ENCODE results near the gene FEM1B.

FEM1B gene

GRCh38 chr15:68283401-68283800, 5.9 kb downstream of the FEM1B start:
- Histone ChIP-seq H3K27me3 (ENCODE audit: control insufficient read depth in 2 of 2, insufficient read depth in 2 of 2, low read length in 2 of 2) (no peaks in the 10 kb centered on the region), H3K27ac (ENCODE audit: low read depth in 2 of 2, low read length in 2 of 2) (no peak overlapping the region), H3K9ac (ENCODE audit: low read depth in 1 of 2, low read length in 2 of 2) (no peak overlapping the region), H3K4me3 (ENCODE audit: low read length in 2 of 2) (no peak overlapping the region), H3K36me3 (ENCODE audit: control insufficient read depth in 2 of 2, insufficient read depth in 2 of 2, low read length in 2 of 2) (peaks cover 5 to 21% of the 10 kb centered on the region in 2 donors), H3K9me3 (ENCODE audit: control insufficient read depth in 2 of 2, low read length in 2 of 2) (no peaks in the 10 kb centered on the region), H3K4me1 (ENCODE audit: control insufficient read depth in 2 of 2, insufficient read depth in 2 of 2, low read length in 2 of 2) (peaks cover 17 to 24% of the 10 kb centered on the region in 2 donors)

GRCh38 chr15:68284616-68285258, 7.2 kb downstream of the FEM1B start:
- no peak overlapping the region for H3K9ac ChIP-seq (ENCODE audit: low read depth in 1 of 2, low read length in 2 of 2)
- H3K36me3 ChIP-seq (ENCODE audit: control insufficient read depth in 2 of 2, insufficient read depth in 2 of 2, low read length in 2 of 2) = peaks cover 9 to 27% of the 10 kb centered on the region in 2 donors
- H3K4me1 ChIP-seq (ENCODE audit: control insufficient read depth in 2 of 2, insufficient read depth in 2 of 2, low read length in 2 of 2) = peaks cover 7 to 12% of the 10 kb centered on the region in 2 donors
- no peak overlapping the region for H3K4me3 ChIP-seq (ENCODE audit: low read length in 2 of 2)
- H3K27ac ChIP-seq (ENCODE audit: low read depth in 2 of 2, low read length in 2 of 2) = no peak overlapping the region
- no peaks in the 10 kb centered on the region for H3K9me3 ChIP-seq (ENCODE audit: control insufficient read depth in 2 of 2, low read length in 2 of 2)
- H3K27me3 ChIP-seq (ENCODE audit: control insufficient read depth in 2 of 2, insufficient read depth in 2 of 2, low read length in 2 of 2) = no peaks in the 10 kb centered on the region

- no peak overlapping the region for H3K9ac ChIP-seq (ENCODE audit: low read depth in 1 of 2, low read length in 2 of 2)
- no peak overlapping the region for H3K4me3 ChIP-seq (ENCODE audit: low read length in 2 of 2)
- no peaks in the 10 kb centered on the region for H3K9me3 ChIP-seq (ENCODE audit: control insufficient read depth in 2 of 2, low read length in 2 of 2)
- H3K36me3 ChIP-seq (ENCODE audit: control insufficient read depth in 2 of 2, insufficient read depth in 2 of 2, low read length in 2 of 2) = peaks cover 16 to 33% of the 10 kb centered on the region in 2 donors
- H3K4me1 ChIP-seq (ENCODE audit: control insufficient read depth in 2 of 2, insufficient read depth in 2 of 2, low read length in 2 of 2) = peaks cover 5 to 7% of the 10 kb centered on the region in 2 donors
- H3K27me3 ChIP-seq (ENCODE audit: control insufficient read depth in 2 of 2, insufficient read depth in 2 of 2, low read length in 2 of 2) = no peaks in the 10 kb centered on the region
- H3K27ac ChIP-seq (ENCODE audit: low read depth in 2 of 2, low read length in 2 of 2) = no peak overlapping the region
These were observed 7.9 kb downstream of the FEM1B start for GRCh38 chr15:68285259-68285980.

DNA sequence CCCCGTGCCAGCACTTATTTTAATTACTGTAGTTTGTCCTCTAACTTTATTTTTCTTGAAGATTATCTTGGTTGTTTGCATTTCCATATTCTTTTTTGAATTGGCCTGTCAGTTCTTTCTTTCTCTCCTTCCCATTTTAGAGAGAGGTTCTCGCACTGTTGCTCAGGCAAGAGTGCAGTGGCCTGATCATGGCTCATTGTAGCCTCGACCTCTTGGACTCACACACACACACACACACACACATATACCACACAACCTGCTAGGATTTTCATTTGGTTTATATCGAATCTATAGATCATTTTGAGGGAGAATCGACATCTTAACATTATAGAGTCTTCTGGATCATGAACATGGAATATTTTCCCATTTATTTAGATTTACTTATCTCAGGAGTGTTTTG, 8.7 kb downstream of the FEM1B start:
- Histone ChIP-seq H3K27ac (ENCODE audit: low read depth in 2 of 2, low read length in 2 of 2) (no peak overlapping the region), H3K36me3 (ENCODE audit: control insufficient read depth in 2 of 2, insufficient read depth in 2 of 2, low read length in 2 of 2) (peaks cover 24 to 37% of the 10 kb centered on the region in 2 donors), H3K4me1 (ENCODE audit: control insufficient read depth in 2 of 2, insufficient read depth in 2 of 2, low read length in 2 of 2) (peaks cover under 1 to 5% of the 10 kb centered on the region in 2 donors), H3K27me3 (ENCODE audit: control insufficient read depth in 2 of 2, insufficient read depth in 2 of 2, low read length in 2 of 2) (no peaks in the 10 kb centered on the region), H3K4me3 (ENCODE audit: low read length in 2 of 2) (no peak overlapping the region), H3K9ac (ENCODE audit: low read depth in 1 of 2, low read length in 2 of 2) (no peak overlapping the region), H3K9me3 (ENCODE audit: control insufficient read depth in 2 of 2, low read length in 2 of 2) (no peaks in the 10 kb centered on the region)

- H3K9me3 ChIP-seq (ENCODE audit: control insufficient read depth in 2 of 2, low read length in 2 of 2) = no peaks in the 10 kb centered on the region
These were observed 11.5 kb downstream of the FEM1B start for GRCh38 chr15:68289057-68289456.

DNA sequence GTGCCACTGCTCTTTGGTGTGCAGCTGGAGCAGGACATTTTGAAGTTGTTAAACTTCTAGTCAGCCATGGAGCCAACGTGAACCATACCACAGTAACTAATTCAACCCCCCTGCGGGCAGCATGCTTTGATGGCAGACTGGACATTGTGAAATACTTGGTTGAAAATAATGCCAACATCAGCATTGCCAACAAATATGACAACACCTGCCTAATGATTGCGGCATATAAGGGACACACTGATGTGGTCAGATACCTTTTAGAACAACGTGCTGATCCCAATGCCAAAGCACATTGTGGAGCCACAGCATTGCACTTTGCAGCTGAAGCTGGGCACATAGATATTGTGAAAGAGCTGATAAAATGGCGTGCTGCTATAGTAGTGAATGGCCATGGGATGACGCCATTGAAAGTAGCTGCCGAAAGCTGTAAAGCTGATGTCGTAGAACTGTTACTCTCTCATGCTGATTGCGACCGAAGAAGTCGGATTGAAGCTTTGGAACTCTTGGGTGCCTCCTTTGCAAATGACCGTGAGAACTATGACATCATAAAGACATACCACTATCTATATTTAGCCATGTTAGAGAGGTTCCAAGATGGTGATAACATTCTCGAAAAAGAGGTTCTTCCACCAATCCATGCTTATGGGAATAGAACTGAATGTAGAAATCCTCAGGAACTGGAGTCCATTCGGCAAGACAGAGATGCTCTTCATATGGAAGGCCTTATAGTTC, 12.2 kb downstream of the FEM1B start:
- H3K4me1 ChIP-seq (ENCODE audit: control insufficient read depth in 2 of 2, insufficient read depth in 2 of 2, low read length in 2 of 2) = no peaks in the 10 kb centered on the region
- no peak overlapping the region for H3K9ac ChIP-seq (ENCODE audit: low read depth in 1 of 2, low read length in 2 of 2)
- no peaks in the 10 kb centered on the region for H3K9me3 ChIP-seq (ENCODE audit: control insufficient read depth in 2 of 2, low read length in 2 of 2)
- H3K4me3 ChIP-seq (ENCODE audit: low read length in 2 of 2) = no peak overlapping the region
- H3K27me3 ChIP-seq (ENCODE audit: control insufficient read depth in 2 of 2, insufficient read depth in 2 of 2, low read length in 2 of 2) = no peaks in the 10 kb centered on the region
- peaks cover 21 to 32% of the 10 kb centered on the region in 2 donors for H3K36me3 ChIP-seq (ENCODE audit: control insufficient read depth in 2 of 2, insufficient read depth in 2 of 2, low read length in 2 of 2)
- no peak overlapping the region for H3K27ac ChIP-seq (ENCODE audit: low read depth in 2 of 2, low read length in 2 of 2)

More at GRCh38 chr15:68289057-68289456, 11.5 kb downstream of the FEM1B start:
- Histone ChIP-seq H3K4me1 (ENCODE audit: control insufficient read depth in 2 of 2, insufficient read depth in 2 of 2, low read length in 2 of 2) (no peaks in the 10 kb centered on the region), H3K4me3 (ENCODE audit: low read length in 2 of 2) (no peak overlapping the region), H3K36me3 (ENCODE audit: control insufficient read depth in 2 of 2, insufficient read depth in 2 of 2, low read length in 2 of 2) (peaks cover 24 to 37% of the 10 kb centered on the region in 2 donors), H3K27ac (ENCODE audit: low read depth in 2 of 2, low read length in 2 of 2) (no peak overlapping the region), H3K27me3 (ENCODE audit: control insufficient read depth in 2 of 2, insufficient read depth in 2 of 2, low read length in 2 of 2) (no peaks in the 10 kb centered on the region), H3K9ac (ENCODE audit: low read depth in 1 of 2, low read length in 2 of 2) (no peak overlapping the region)

DNA sequence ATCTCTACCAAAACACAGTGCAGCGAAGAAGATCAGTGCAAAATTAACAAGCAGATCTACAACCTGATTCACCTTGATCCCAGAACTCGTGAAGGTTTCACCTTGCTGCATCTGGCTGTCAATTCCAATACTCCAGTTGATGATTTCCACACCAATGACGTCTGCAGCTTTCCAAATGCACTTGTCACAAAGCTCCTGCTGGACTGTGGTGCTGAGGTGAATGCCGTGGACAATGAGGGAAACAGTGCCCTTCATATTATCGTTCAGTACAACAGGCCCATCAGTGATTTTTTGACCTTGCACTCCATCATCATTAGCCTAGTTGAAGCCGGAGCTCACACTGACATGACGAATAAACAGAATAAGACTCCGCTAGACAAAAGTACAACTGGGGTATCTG, 13.2 kb downstream of the FEM1B start:
- Histone ChIP-seq H3K27ac (ENCODE audit: low read depth in 2 of 2, low read length in 2 of 2) (no peak overlapping the region), H3K9me3 (ENCODE audit: control insufficient read depth in 2 of 2, low read length in 2 of 2) (no peaks in the 10 kb centered on the region), H3K4me1 (ENCODE audit: control insufficient read depth in 2 of 2, insufficient read depth in 2 of 2, low read length in 2 of 2) (no peaks in the 10 kb centered on the region), H3K27me3 (ENCODE audit: control insufficient read depth in 2 of 2, insufficient read depth in 2 of 2, low read length in 2 of 2) (no peaks in the 10 kb centered on the region), H3K4me3 (ENCODE audit: low read length in 2 of 2) (no peak overlapping the region), H3K36me3 (ENCODE audit: control insufficient read depth in 2 of 2, insufficient read depth in 2 of 2, low read length in 2 of 2) (peaks cover 19 to 24% of the 10 kb centered on the region in 2 donors), H3K9ac (ENCODE audit: low read depth in 1 of 2, low read length in 2 of 2) (no peak overlapping the region)

DNA sequence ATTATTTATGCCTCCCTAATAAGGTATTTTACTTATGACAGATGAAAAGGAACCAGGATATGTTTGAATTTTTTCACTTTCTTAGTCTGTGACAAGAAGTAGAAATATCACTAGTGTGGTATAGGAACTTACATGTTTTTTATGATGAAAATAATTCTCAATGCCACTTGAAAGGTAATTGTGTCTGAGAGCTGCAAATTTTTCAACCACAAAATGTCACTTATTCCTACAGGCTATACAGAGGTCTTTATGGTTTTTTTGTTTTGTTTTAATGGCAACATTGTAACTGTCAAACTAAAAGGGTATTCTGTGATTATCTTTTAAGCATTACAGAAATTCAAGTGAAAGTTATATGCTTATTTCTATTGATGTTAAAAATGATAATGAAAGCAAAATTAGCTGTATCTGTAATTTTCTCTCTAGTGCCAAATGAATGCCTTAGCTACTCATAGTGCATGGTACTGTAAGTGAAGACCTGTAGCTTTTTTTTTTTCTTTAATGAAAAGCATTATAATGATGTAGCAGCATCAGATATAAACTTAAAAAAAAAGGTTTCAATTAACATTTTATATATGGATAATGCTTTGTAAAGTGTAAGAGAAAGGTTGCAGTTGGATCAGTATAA, 14.7 kb downstream of the FEM1B start:
- Histone ChIP-seq H3K9ac (ENCODE audit: low read depth in 1 of 2, low read length in 2 of 2) (no peak overlapping the region), H3K4me1 (ENCODE audit: control insufficient read depth in 2 of 2, insufficient read depth in 2 of 2, low read length in 2 of 2) (no peaks in the 10 kb centered on the region), H3K36me3 (ENCODE audit: control insufficient read depth in 2 of 2, insufficient read depth in 2 of 2, low read length in 2 of 2) (peaks cover 19 to 24% of the 10 kb centered on the region in 2 donors)

GRCh38 chr15:68292967-68293366, 15.4 kb downstream of the FEM1B start:
- peaks cover 19 to 24% of the 10 kb centered on the region in 2 donors for H3K36me3 ChIP-seq (ENCODE audit: control insufficient read depth in 2 of 2, insufficient read depth in 2 of 2, low read length in 2 of 2)
- no peaks in the 10 kb centered on the region for H3K9me3 ChIP-seq (ENCODE audit: control insufficient read depth in 2 of 2, low read length in 2 of 2)
- H3K9ac ChIP-seq (ENCODE audit: low read depth in 1 of 2, low read length in 2 of 2) = no peak overlapping the region
- no peak overlapping the region for H3K4me3 ChIP-seq (ENCODE audit: low read length in 2 of 2)
- no peak overlapping the region for H3K27ac ChIP-seq (ENCODE audit: low read depth in 2 of 2, low read length in 2 of 2)
- no peaks in the 10 kb centered on the region for H3K27me3 ChIP-seq (ENCODE audit: control insufficient read depth in 2 of 2, insufficient read depth in 2 of 2, low read length in 2 of 2)
- H3K4me1 ChIP-seq (ENCODE audit: control insufficient read depth in 2 of 2, insufficient read depth in 2 of 2, low read length in 2 of 2) = no peaks in the 10 kb centered on the region

More for the DNA sequence above, 14.7 kb downstream of the FEM1B start:
- Histone ChIP-seq H3K27me3 (ENCODE audit: control insufficient read depth in 2 of 2, insufficient read depth in 2 of 2, low read length in 2 of 2) (no peaks in the 10 kb centered on the region), H3K4me3 (ENCODE audit: low read length in 2 of 2) (no peak overlapping the region), H3K27ac (ENCODE audit: low read depth in 2 of 2, low read length in 2 of 2) (no peak overlapping the region), H3K9me3 (ENCODE audit: control insufficient read depth in 2 of 2, low read length in 2 of 2) (no peaks in the 10 kb centered on the region)

Data from mucosa of rectum (tissue), 2 donors.